Bronchial epithelial cell (primary cell): ENCODE results near the gene PTPN7. TPM values are rescaled to one million over a fixed set of nuclear protein-coding genes. Genes with fewer than 3 reads are reported as not detected.
"Not testable (repeated sequence)": the region's sequence is repeated elsewhere in the genome, so short reads cannot be mapped to it uniquely, and the experiment has no call there.

Source experiments
- DNase-seq: peaks from one replicate; pipeline ENCODE4 v3.0.0-alpha.2; 2010; ENCODE audit warnings: low read depth
- FAIRE-seq: peaks from 2 replicates; lab custom pipeline; 2011; peaks lifted over from hg19 to GRCh38; lab: Jason Lieb, UNC
- H3K27me3 ChIP-seq: 2 replicates; pipeline ENCODE4 v1.5.1; 2011; ENCODE audit warnings: low read length; ENCODE audit not compliant: control insufficient read depth, insufficient read depth
- H3K36me3 ChIP-seq: 2 replicates; pipeline ENCODE4 v1.5.1; 2011; ENCODE audit warnings: low read length; ENCODE audit not compliant: control insufficient read depth, insufficient read depth
- H3K4me3 ChIP-seq: 2 replicates; pipeline ENCODE4 v1.5.1; 2011; ENCODE audit warnings: mild to moderate bottlenecking, low read depth, low read length, control low read depth
- total RNA-seq: library from RNA; depleted of rRNA; stranded (reverse); fragments of >200 nt; gene quantifications from 2 replicates; pipeline ENCODE4 v1.2.1, GENCODE V29; 2014
- TF ChIP-seq, protein P1 (sequence below): IDR thresholded peaks from 2 replicates; pipeline ENCODE4 v1.5.1; 2011; ENCODE audit warnings: mild to moderate bottlenecking, moderate library complexity, low read length, control low read depth, inconsistent platforms; ENCODE audit not compliant: insufficient read depth, severe bottlenecking

Gene PTPN7
- total RNA-seq, 1 donor from 2014 or later: not detected

DNA sequence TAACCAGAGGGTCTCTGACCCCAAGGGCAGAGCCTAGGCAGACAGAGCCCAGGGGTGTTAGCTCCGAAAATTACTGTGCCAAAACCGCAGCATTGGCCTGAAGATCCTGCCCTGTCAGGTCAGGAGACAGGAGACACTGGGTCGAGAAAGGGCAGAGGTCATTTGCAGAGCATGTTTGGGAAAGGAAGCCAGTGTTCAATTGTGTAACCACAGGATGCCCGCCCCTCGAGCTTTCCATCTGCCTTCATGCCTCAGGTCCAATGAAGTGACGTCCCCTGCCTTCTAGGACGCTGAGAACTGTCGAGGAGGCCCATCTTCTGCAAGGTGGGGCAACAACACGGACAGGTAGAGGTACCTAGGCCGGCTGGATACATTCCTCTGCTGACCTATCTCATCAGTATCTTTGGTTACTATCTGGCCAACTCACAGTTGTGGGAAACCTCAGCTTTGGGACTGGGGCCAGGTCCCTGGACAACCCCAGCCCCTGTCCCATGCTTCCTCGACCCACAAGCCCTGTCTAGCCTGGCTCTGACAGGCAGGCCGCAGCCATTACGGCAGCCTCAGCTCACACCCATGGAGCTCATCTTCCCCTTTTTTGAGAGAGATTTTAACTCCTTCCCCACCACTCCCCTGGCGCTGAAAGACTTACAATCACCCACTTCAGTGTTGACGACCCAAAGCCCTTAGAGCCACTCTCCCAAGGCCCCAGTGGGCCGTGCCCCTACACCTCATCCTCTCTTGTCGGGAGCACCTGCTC lies 17.2 kb downstream of the PTPN7 start:
- H3K36me3 ChIP-seq: peaks cover 7% of the 10 kb centered on the region
- DNase-seq: no peak
- no peak for FAIRE-seq
- TF ChIP-seq, protein P1, sequence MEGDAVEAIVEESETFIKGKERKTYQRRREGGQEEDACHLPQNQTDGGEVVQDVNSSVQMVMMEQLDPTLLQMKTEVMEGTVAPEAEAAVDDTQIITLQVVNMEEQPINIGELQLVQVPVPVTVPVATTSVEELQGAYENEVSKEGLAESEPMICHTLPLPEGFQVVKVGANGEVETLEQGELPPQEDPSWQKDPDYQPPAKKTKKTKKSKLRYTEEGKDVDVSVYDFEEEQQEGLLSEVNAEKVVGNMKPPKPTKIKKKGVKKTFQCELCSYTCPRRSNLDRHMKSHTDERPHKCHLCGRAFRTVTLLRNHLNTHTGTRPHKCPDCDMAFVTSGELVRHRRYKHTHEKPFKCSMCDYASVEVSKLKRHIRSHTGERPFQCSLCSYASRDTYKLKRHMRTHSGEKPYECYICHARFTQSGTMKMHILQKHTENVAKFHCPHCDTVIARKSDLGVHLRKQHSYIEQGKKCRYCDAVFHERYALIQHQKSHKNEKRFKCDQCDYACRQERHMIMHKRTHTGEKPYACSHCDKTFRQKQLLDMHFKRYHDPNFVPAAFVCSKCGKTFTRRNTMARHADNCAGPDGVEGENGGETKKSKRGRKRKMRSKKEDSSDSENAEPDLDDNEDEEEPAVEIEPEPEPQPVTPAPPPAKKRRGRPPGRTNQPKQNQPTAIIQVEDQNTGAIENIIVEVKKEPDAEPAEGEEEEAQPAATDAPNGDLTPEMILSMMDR: no peak
- H3K27me3 ChIP-seq: no peaks in the 10 kb centered on the region
- H3K4me3 ChIP-seq: peak overlapping the region; percentile 79

DNA sequence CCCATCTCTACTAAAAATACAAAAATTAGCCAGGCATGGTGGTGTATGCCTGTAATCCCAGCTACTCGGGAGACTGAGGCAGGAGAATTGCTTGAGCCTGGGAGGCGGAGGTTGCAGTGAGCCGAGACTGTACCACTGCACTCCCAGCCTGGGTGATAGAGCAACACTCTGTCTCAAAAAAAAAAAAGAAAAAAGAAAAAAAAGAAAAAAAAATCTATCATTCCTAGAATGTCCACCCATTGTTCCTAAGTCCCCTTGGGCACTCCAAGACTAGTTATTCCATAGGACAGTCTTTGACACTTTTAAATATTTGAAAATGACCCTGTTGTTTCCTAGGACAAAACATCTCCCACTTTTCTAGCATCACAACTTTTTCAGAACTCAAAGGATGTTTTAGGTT lies 18.9 kb downstream of the PTPN7 start:
- FAIRE-seq, H3K27me3 ChIP-seq, H3K4me3 ChIP-seq, H3K36me3 ChIP-seq, DNase-seq: not testable (repeated sequence)

DNA sequence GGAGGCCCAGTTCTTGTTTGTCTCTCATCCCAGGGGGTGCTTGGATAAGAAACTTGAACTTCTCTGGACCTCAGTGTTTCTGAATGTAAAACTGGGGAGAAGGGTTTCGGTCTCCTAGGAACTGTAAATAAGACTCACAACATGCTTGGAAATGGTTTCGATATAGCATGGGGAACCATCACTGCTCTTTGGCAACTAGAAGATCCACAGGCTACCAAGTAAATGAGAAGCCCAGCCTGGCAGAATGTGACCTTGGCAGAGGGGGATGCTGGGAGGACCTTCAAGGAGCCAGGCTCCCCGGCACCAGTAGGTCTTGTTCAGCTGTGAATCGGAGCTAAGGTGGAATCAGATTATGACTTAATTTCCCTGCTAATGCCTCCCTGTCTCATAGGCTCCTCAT lies 19.6 kb downstream of the PTPN7 start:
- no peaks in the 10 kb centered on the region for H3K27me3 ChIP-seq
- TF ChIP-seq, protein P1: no peak
- no peak overlapping the region for H3K4me3 ChIP-seq
- no peak for DNase-seq
- no peak for FAIRE-seq
- peaks cover 10% of the 10 kb centered on the region for H3K36me3 ChIP-seq

DNA sequence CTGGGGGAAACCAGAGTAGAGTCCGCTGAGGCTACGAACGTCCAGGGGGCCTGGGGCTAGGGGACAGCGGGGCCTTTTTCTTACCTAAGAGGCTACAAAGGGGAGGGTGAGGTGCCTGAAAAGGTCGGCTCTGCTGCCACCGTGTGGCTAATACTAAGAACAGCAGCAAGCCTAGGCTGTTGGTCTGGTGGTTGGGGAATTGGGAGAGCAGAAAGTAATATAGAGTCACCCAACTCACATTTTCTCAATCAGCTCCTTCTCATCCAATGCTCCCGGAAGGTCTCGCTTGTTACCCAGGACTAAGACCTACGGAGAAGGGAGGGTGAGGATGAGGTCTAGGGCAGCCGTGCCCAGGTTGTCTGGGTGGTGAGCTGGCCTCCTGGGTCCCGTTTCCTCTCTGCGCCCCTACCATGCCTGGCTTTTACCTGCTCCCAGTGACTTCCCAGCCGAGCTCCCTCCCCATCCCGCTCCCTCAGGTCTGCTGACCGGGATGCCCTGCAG lies 25.1 kb downstream of the PTPN7 start:
- DNase-seq (peak; percentile 59), FAIRE-seq (no peak)
- no peaks in the 10 kb centered on the region for H3K27me3 ChIP-seq
- TF ChIP-seq, protein P1: peak; percentile 89
- peaks cover 16% of the 10 kb centered on the region for H3K36me3 ChIP-seq
- no peak overlapping the region for H3K4me3 ChIP-seq

DNA sequence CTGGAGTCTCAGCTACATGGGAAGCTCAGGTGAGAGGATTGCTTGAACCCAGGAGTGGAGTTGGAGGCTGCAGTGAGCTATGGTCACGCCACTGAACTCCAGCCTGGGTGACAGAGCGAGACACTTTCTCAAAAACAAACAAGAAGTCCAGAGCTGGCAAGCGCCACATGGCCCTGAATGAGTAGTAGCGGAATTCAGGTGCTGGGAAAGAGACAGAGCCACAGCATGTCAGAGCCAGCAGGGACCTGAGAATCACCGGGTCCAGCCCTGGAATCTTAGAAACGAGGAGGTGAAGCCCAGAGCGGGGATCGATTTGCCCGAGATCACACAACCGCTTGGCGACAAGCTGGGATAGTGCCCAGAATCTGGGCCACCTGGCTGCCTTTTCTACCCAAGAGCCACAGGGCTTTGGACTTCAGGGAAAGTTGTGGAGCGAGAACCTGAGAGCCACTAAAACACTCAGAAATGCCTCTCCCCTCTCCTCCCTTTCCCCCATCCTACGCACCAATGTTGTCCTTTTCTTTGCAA lies 25.7 kb downstream of the PTPN7 start:
- FAIRE-seq: no peak
- DNase-seq: no peak
- TF ChIP-seq, protein P1: no peak
- Histone ChIP-seq H3K27me3 (no peaks in the 10 kb centered on the region), H3K4me3 (no peak overlapping the region), H3K36me3 (peaks cover 16% of the 10 kb centered on the region)

DNA sequence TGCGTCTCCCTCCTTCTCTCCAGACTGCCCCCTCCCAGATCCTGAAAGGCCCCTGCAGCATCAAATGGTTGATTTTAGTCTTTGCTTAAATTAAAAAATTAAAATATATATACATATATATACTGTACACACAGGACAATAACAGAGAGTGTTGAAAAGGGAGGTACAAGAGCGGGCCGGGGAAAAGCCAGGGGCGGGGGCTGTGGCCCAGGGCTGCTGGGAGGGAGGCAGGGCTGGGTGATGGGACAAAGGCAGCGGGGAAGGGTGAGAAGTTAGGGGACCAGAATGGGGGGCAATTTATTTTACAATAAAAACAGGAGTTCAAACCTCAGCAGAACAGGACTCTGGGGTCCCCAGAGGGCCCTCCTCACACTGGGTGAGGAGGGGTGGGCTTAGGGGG lies 26.4 kb downstream of the PTPN7 start:
- no peaks in the 10 kb centered on the region for H3K27me3 ChIP-seq
- FAIRE-seq: no peak
- peaks cover 16% of the 10 kb centered on the region for H3K36me3 ChIP-seq
- TF ChIP-seq, protein P1: no peak
- H3K4me3 ChIP-seq: no peak overlapping the region
- DNase-seq: no peak
